ENCODE data around the gene DOC2A. TPM values are rescaled to one million over a fixed set of nuclear protein-coding genes. Genes with fewer than 3 reads are reported as not detected.

Gene DOC2A
- total RNA-seq, 1 donor from 2014 or later, result not detected

DNA sequence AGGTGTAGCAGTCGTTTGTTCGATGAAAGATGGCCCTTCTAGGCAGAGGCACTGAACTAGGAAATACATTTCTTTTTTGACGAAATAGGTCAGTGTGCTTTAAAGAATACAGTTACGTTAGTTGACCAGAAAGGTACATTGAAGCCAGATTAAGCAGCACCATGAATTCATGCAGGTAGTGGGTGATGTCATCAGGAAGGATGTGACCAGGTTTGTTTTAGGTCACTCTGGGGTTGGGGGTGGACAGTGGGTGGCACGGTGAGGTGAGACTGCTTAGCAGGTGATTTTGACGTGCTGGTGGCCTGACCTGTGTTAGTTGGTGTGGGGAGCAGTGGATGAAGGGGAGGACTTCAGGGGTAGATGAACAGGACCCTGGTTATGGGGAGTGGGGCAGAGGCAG lies 11.2 kb downstream of the DOC2A start:
- Histone ChIP-seq H3K9me3 (no peaks in the 10 kb centered on the region), H3K4me1 (peaks cover 4 to 12% of the 10 kb centered on the region in 2 donors), H3K27ac (no peak overlapping the region), H3K4me3 (no peak overlapping the region), H3K27me3 (no peaks in the 10 kb centered on the region), H3K36me3 (peaks cover 20 to 26% of the 10 kb centered on the region in 2 donors)
- DNase-seq (ENCODE audit: low spot score in 2 of 2), result no peak
- intact Hi-C loops (cut with DNase I), result loop anchor here (5.0 kb wide), 3 partner anchors 53 to 192 kb away; partner anchors contain the start of genes MAZ and MVP
- TF ChIP-seq, protein P1, sequence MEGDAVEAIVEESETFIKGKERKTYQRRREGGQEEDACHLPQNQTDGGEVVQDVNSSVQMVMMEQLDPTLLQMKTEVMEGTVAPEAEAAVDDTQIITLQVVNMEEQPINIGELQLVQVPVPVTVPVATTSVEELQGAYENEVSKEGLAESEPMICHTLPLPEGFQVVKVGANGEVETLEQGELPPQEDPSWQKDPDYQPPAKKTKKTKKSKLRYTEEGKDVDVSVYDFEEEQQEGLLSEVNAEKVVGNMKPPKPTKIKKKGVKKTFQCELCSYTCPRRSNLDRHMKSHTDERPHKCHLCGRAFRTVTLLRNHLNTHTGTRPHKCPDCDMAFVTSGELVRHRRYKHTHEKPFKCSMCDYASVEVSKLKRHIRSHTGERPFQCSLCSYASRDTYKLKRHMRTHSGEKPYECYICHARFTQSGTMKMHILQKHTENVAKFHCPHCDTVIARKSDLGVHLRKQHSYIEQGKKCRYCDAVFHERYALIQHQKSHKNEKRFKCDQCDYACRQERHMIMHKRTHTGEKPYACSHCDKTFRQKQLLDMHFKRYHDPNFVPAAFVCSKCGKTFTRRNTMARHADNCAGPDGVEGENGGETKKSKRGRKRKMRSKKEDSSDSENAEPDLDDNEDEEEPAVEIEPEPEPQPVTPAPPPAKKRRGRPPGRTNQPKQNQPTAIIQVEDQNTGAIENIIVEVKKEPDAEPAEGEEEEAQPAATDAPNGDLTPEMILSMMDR (IDR thresholded peaks at IDR 0.05), result no peak

DNA sequence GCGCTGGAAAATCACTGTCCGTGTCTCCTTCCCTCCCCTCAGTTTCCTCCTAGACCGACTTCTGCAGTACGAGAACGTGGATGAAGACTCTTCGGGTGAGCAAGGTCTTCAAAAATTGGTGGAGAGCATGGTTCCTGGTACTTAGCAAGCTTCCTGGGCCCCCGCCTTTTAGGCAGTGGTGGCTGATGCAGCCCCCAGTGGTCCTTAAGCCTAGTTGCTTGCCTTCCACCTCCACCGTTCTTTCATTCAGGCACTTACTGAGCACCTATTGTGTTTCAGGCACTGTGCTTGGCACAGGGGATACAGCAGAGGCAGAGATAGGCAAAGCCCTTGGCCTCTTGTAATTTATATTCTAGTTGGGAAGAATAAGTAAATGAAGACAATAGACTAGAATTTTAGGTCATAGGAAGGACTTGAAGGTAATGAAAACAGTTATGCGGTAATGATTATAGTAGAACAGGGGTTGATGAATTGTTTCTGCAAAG lies 14.0 kb downstream of the DOC2A start:
- intact Hi-C loops (cut with DNase I), result loop anchor here (1.0 to 5.0 kb wide), 5 partner anchors 24 to 190 kb away; partner anchors contain the start of genes MAZ, MVP, TAOK2 and TMEM219
- Histone ChIP-seq H3K36me3 (peaks cover 25 to 40% of the 10 kb centered on the region in 2 donors), H3K4me1 (peaks cover 4 to 15% of the 10 kb centered on the region in 2 donors), H3K4me3 (peak overlapping the region; percentile 69 to 77), H3K27me3 (no peaks in the 10 kb centered on the region), H3K27ac (peak overlapping the region; percentile 84 to 91), H3K9me3 (no peaks in the 10 kb centered on the region)
- no peak for DNase-seq (ENCODE audit: low spot score in 2 of 2)
- TF ChIP-seq, protein P1 (IDR thresholded peaks at IDR 0.05), result no peak

DNA sequence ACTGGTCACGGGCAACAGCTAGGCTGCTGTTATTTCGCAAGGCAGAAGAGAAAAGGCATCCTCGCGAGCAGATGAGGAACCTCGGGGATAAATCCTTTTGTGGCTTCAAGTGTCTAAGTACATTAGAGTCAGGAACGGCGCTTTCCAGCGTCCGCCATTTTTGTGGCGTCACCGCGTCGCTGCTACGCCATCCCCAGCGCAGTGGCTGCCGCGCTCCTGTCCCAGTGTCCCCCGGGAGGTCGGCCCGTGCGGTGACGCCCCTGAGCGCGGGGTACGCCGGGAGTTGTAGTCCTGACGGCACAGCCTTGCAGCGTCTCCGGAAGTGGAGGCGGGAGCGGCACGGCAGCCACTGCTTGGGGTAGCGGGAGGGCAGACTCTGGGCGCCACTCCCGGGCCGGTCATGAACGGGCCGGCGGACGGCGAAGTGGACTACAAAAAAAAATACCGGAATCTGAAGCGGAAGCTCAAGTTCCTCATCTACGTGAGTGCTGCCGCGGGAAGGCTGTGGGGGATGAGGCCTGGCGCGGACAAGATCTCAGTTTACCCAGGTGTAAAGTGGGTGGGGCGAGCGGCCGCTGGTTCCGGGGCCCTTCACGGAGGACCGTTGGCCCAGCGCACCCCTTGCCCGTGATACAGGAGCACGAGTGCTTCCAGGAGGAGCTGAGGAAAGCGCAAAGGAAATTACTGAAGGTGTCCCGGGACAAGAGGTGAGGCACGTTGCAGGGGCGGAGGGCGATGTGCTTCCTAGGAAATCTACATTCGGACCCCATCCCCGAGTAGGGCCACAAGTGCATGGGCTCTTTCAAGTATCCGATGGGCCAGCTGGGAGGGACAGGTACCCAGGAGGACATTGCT lies 14.7 kb downstream of the DOC2A start, which contains the start of gene INO80E:
Gene INO80E, plus strand, starts transcription at position 331 of the 855 bp plus-strand sequence. Its CDS starts 70 bp downstream, at position 401.
- TF ChIP-seq, protein P1 (IDR thresholded peaks at IDR 0.05), result no peak
- Histone ChIP-seq H3K27ac (peak within 1 kb of the TSS; percentile 84 to 91), H3K36me3 (peaks cover 24 to 42% of the 10 kb centered on the region in 2 donors), H3K4me1 (peaks cover 4 to 15% of the 10 kb centered on the region in 2 donors), H3K27me3 (no peaks in the 10 kb centered on the region), H3K9me3 (no peaks in the 10 kb centered on the region), H3K4me3 (peak within 1 kb of the TSS; percentile 69 to 77)
- DNase-seq (ENCODE audit: low spot score in 2 of 2), result peak; percentile 91 to 99
- intact Hi-C loops (cut with DNase I), result loop anchor here (1.0 to 5.0 kb wide), 5 partner anchors 23 to 189 kb away; partner anchors contain the start of genes MAZ, MVP, TAOK2 and TMEM219

DNA sequence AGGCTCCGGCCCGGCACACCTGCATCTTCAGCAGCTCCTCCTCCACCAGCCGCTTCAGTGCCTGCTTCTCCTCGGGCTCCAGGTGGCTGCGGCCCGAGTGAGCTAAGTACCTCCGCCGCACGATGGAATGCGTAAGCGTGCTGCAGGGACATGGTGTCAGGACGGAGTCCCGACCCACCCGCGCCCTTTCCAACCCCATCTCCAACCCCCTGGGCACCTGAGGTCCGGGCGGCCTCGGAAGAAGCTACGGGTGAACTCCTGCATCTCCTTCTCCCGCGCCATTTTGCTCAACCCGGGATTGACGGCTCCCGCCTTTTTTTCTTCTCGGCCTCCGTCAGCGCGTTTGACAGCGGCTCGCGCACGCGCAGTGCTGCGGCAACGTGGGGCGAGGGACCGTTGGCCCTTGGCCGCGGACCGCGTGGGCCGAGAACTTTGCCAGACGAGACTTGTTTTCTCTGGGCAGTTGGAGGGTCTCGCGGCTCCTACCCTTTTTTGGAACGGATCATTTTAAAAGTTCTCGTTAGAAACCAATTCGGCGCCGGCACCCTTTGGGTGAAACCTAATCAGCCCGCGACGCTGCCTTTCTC lies 15.4 kb downstream of the DOC2A start, which contains the start of gene HIRIP3:
Gene HIRIP3, minus strand, starts transcription at position 294 of the 587 bp plus-strand sequence. Its CDS starts 12 bp downstream, at position 282.
- H3K36me3 ChIP-seq, result peaks cover 25 to 44% of the 10 kb centered on the region in 2 donors
- H3K4me3 ChIP-seq, result peak within 1 kb of the TSS; percentile 69 to 77
- H3K9me3 ChIP-seq, result no peaks in the 10 kb centered on the region
- intact Hi-C loops (cut with DNase I), result loop anchor here (5.0 kb wide), 3 partner anchors 57 to 188 kb away; partner anchors contain the start of genes MAZ and MVP
- peak within 1 kb of the TSS; percentile 84 to 91 for H3K27ac ChIP-seq
- peaks cover 4 to 15% of the 10 kb centered on the region in 2 donors for H3K4me1 ChIP-seq
- H3K27me3 ChIP-seq, result no peaks in the 10 kb centered on the region
- TF ChIP-seq, protein P1 (IDR thresholded peaks at IDR 0.05), result no peak
- DNase-seq (ENCODE audit: low spot score in 2 of 2), result peak in 1 of 2 donors; percentile 92

DNA sequence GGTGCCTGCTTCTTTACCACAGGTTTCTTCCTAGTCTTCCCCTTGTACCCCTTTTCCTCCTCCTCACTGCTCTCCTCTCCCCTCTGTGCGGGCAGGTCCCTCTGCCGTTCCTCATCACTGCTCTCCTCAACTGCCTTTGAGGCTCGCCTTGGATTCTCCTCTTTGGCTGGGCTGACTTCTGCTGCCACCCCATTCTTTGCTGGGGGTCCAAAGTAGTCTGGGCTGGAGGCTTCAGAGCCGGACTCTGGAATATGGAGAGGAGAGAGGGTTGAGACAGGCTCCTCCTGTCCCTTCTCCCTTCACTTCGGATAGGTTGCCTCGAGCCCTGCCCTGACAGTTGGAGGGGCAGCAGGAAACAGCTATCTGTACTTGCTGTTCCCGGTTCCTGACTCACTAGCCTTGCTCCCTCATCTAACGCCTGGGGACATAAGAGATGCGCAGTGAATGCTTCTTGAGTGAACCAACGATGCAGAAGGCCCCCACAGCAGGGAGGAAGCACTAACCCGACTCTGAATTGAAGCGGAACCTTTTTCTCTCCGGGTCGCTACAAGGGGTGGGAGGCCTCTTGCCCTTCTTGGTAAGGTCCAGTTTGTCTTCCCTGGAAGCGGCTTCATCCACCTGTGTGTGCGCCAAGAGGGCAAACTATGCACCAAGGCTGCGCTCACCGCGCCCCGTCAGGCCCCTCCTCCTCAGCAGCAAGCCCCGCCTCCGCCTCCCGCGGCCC lies 16.1 kb downstream of the DOC2A start:
- Histone ChIP-seq H3K9me3 (no peaks in the 10 kb centered on the region), H3K36me3 (peaks cover 28 to 45% of the 10 kb centered on the region in 2 donors), H3K27ac (peak overlapping the region; percentile 84 to 91), H3K4me3 (peak overlapping the region; percentile 69 to 77), H3K4me1 (peaks cover 4 to 15% of the 10 kb centered on the region in 2 donors), H3K27me3 (no peaks in the 10 kb centered on the region)
- intact Hi-C loops (cut with DNase I), result loop anchor here (5.0 kb wide), 3 partner anchors 58 to 187 kb away; partner anchors contain the start of genes MAZ and MVP
- DNase-seq (ENCODE audit: low spot score in 2 of 2), result no peak
- TF ChIP-seq, protein P1 (IDR thresholded peaks at IDR 0.05), result no peak

Measured in ascending aorta (tissue), 2 donors.